ENCODE results near the gene ZFP36L1. TPM values are rescaled to one million over a fixed set of nuclear protein-coding genes. Genes with fewer than 3 reads are reported as not detected.
A peak's percentile ranks its signal among the peaks of the same experiment; 100 is the strongest.

The ZFP36L1 gene
- total RNA-seq, 1 experiment from 2014 or later = 304 TPM

- TF ChIP-seq ZNF274 (IDR thresholded peaks at IDR 0.05; ENCODE audit: low read depth, low read length) (no peak), SP1 (IDR thresholded peaks at IDR 0.05; ENCODE audit: low read depth) (no peak), TCF7L2 (IDR thresholded peaks at IDR 0.05; ENCODE audit: borderline replicate concordance, extremely low read depth, insufficient read depth, insufficient read length) (no peak), CBX3 (IDR thresholded peaks at IDR 0.05; ENCODE audit: low read depth) (no peak), CTCF (IDR thresholded peaks at IDR 0.05 in 2 of 3, conservative IDR thresholded peaks at IDR 0.05 in 1 of 3; ENCODE audit: borderline replicate concordance in 1 of 3, insufficient read depth in 1 of 3, low read depth in 2 of 3, low read length in 2 of 3) (no peak), EZH2phosphoT487 (IDR thresholded peaks at IDR 0.05; ENCODE audit: borderline replicate concordance) (no peak)
These were observed 10.5 kb downstream of the ZFP36L1 start (continued) for GRCh38 chr14:68782091-68782981.

- no peaks in the 10 kb centered on the region for H3K27me3 ChIP-seq (ENCODE audit: insufficient read depth, low read length)
- H3K79me2 ChIP-seq (ENCODE audit: insufficient read depth, low read length) = no peaks in the 10 kb centered on the region
- H2AFZ ChIP-seq (ENCODE audit: low read depth, low read length, poor library complexity, severe bottlenecking) = peak overlapping the region; percentile 19
- H3K9me3 ChIP-seq (ENCODE audit: control insufficient read depth in 1 of 2, insufficient read depth in 1 of 2, low read depth in 1 of 2, low read length in 2 of 2) = no peaks in the 10 kb centered on the region
- H3K27ac ChIP-seq (ENCODE audit: low read depth, low read length) = peak overlapping the region; percentile 88
- no peak for ATAC-seq
- H3K4me2 ChIP-seq (ENCODE audit: low read length) = peak overlapping the region; percentile 77
- ChIA-PET RAD21 (ENCODE audit: low non-redundant PET in 1 of 2, low total read pairs in 2 of 2, uncharacterized antibody in 2 of 2, unreplicated experiment in 2 of 2) (no interaction called here), CTCF (no interaction called here), POLR2A (interaction anchor here (2.0 to 2.5 kb wide), 2 partner anchors 8 to 11 kb away, joined by 14 to 25 read pairs; partner anchors contain the start of gene ZFP36L1)
- intact Hi-C loops (cut with micrococcal nuclease) = loop anchor here (10.0 kb wide), 1 partner anchor 417 kb away; no protein-coding TSS in a partner anchor
- no peaks in the 10 kb centered on the region for H3K36me3 ChIP-seq (ENCODE audit: control insufficient read depth in 1 of 2, insufficient read depth in 2 of 2, low read length in 2 of 2)
- DNase-seq (ENCODE audit: low read depth, low spot score) = no peak
- no peak overlapping the region for H3K4me3 ChIP-seq (replicated peaks in 1 of 2; ENCODE audit: low read depth in 1 of 2, low read length in 2 of 2)
- H3K9ac ChIP-seq (ENCODE audit: low read length) = peak overlapping the region; percentile 22
- BruUV-seq (replicated peaks) = no TSS peak
- no peaks in the 10 kb centered on the region for H3K9me2 ChIP-seq (ENCODE audit: insufficient read depth)
- H4K20me1 ChIP-seq (ENCODE audit: insufficient read depth) = no peaks in the 10 kb centered on the region
- no peak for TF ChIP-seq CBX3 (IDR thresholded peaks at IDR 0.05; ENCODE audit: low read depth)
- TF ChIP-seq CEBPB (IDR thresholded peaks at IDR 0.05; ENCODE audit: low read depth) = no peak
- TF ChIP-seq EGR1 (IDR thresholded peaks at IDR 0.05; ENCODE audit: low read depth) = no peak
- TF ChIP-seq POLR2AphosphoS5 (IDR thresholded peaks at IDR 0.05; ENCODE audit: low read depth, low read length) = no peak
- peaks cover 84 to 89% of the 10 kb centered on the region in 2 experiments for H3K4me1 ChIP-seq (ENCODE audit: control insufficient read depth in 1 of 2, insufficient read depth in 2 of 2, low read length in 2 of 2)
These were observed 11.5 kb downstream of the ZFP36L1 start for GRCh38 chr14:68781161-68782021.
